ENCODE data around the gene MAJIN.

- TF ChIP-seq CTCF (conservative IDR thresholded peaks at IDR 0.05; ENCODE audit: low read length) (no peak), EZH2phosphoT487 (IDR thresholded peaks at IDR 0.05; ENCODE audit: borderline replicate concordance, low read depth, low read length) (no peak)
Measured at GRCh38 chr11:64926689-64927088, 45.2 kb downstream of the MAJIN start.
